HL-60/S4 treated with phorbol 12-myristate 13-acetate at 8.2 ng/mL for 4 days and 3 days (cell line): ENCODE results near the gene ILRUN.
"Not testable (repeated sequence)": the region's sequence is repeated elsewhere in the genome, so short reads cannot be mapped to it uniquely, and the experiment has no call there.

Experiments
- in situ Hi-C: fragments of 300-500 bp; cut with MboI; formaldehyde crosslinking; loops from 2 replicates; pipeline ENCODE4 v1.15.0; 2022; ENCODE audit warnings: low sequenced_read_pairs

The ILRUN gene

GRCh38 chr6:34697904-34698559 is 1.5 kb upstream of the ILRUN start:
- in situ Hi-C loops: no loop called here

- in situ Hi-C loops: no loop called here
Measured at GRCh38 chr6:34697544-34697836, 923 bp upstream of the ILRUN start.

- in situ Hi-C loops: no loop called here
Measured at GRCh38 chr6:34696189-34696738, 303 bp downstream of the ILRUN start.

GRCh38 chr6:34695729-34696188 is 808 bp downstream of the ILRUN start:
- in situ Hi-C loops: no loop called here

GRCh38 chr6:34692280-34692679 is 4.3 kb downstream of the ILRUN start:
- in situ Hi-C loops: no loop called here

GRCh38 chr6:34689742-34690141 is 6.8 kb downstream of the ILRUN start:
- in situ Hi-C loops: no loop called here

- in situ Hi-C loops: no loop called here
Measured at GRCh38 chr6:34688956-34689355, 7.6 kb downstream of the ILRUN start.

- in situ Hi-C loops: no loop called here
Measured at GRCh38 chr6:34684919-34685318, 11.6 kb downstream of the ILRUN start.

- in situ Hi-C loops: no loop called here
Measured at GRCh38 chr6:34684364-34684763, 12.2 kb downstream of the ILRUN start.

GRCh38 chr6:34680802-34681515 is 15.6 kb downstream of the ILRUN start:
- in situ Hi-C loops: no loop called here

- in situ Hi-C loops: not testable (repeated sequence)
Measured at GRCh38 chr6:34680313-34680712, 16.3 kb downstream of the ILRUN start.

- in situ Hi-C loops: no loop called here
Measured at GRCh38 chr6:34679552-34680253, 16.9 kb downstream of the ILRUN start.

GRCh38 chr6:34676140-34676539 is 20.4 kb downstream of the ILRUN start:
- in situ Hi-C loops: no loop called here

- in situ Hi-C loops: not testable (repeated sequence)
Measured at GRCh38 chr6:34674930-34675329, 21.6 kb downstream of the ILRUN start.

GRCh38 chr6:34674268-34674639 is 22.3 kb downstream of the ILRUN start:
- in situ Hi-C loops: no loop called here

- in situ Hi-C loops: no loop called here
Measured at GRCh38 chr6:34673064-34673463, 23.5 kb downstream of the ILRUN start.

- in situ Hi-C loops: no loop called here
Measured at GRCh38 chr6:34672657-34673043, 23.9 kb downstream of the ILRUN start.

GRCh38 chr6:34671801-34672656 is 24.5 kb downstream of the ILRUN start:
- in situ Hi-C loops: no loop called here

GRCh38 chr6:34671367-34671766 is 25.2 kb downstream of the ILRUN start:
- in situ Hi-C loops: no loop called here

GRCh38 chr6:34668799-34669198 is 27.8 kb downstream of the ILRUN start:
- in situ Hi-C loops: not testable (repeated sequence)
